SK-N-SH treated with all-trans-retinoic acid at 6 μM for 48 hours (cell line): ENCODE data around the gene RPS5.

ENCODE experiments used
- ATAC-seq: fragments of 200-7000 bp; cut with Tn5 transposase; 3 replicates; pipeline ENCODE4 v1.9.1; 2020; ENCODE audit warnings: mild to moderate bottlenecking, moderate library complexity
- ARNTL ChIP-seq: fragments of 450-650 bp; formaldehyde crosslinking; IDR thresholded peaks from 2 replicates; pipeline ENCODE4 v1.5.0; 2020; ENCODE audit warnings: low read depth, mild to moderate bottlenecking, moderate library complexity, borderline replicate concordance
- BACH2 ChIP-seq: fragments of 250-450 bp; sonication (Bioruptor Pico); IDR thresholded peaks from 2 replicates; pipeline ENCODE4 v1.9.0; 2021; ENCODE audit warnings: mild to moderate bottlenecking, borderline replicate concordance
- CREB5 ChIP-seq: fragments of 250-450 bp; sonication (Bioruptor Pico); IDR thresholded peaks from 2 replicates; pipeline ENCODE4 v1.5.1; 2020; ENCODE audit warnings: low read depth, mild to moderate bottlenecking, moderate library complexity
- CSDC2 ChIP-seq: fragments of 250-450 bp; sonication (Bioruptor Pico); IDR thresholded peaks from 2 replicates; pipeline ENCODE4 v1.5.0; 2020; ENCODE audit warnings: mild to moderate bottlenecking, moderate library complexity
- CSRNP3 ChIP-seq: fragments of 250-450 bp; sonication (Bioruptor Pico); IDR thresholded peaks from 2 replicates; pipeline ENCODE4 v1.5.1; 2021; ENCODE audit warnings: mild to moderate bottlenecking, moderate library complexity
- ESRRG ChIP-seq: fragments of 250-450 bp; sonication (Bioruptor Pico); IDR thresholded peaks from 2 replicates; pipeline ENCODE4 v1.6.1; 2021; ENCODE audit warnings: mild to moderate bottlenecking
- GLIS3 ChIP-seq: fragments of 250-450 bp; sonication (Bioruptor Pico); IDR thresholded peaks from 2 replicates; pipeline ENCODE4 v1.5.0; 2020; ENCODE audit warnings: mild to moderate bottlenecking, moderate library complexity
- PPARA ChIP-seq: fragments of 250-450 bp; sonication (Bioruptor Pico); IDR thresholded peaks from 2 replicates; pipeline ENCODE4 v1.5.0; 2020; ENCODE audit warnings: mild to moderate bottlenecking, borderline replicate concordance
- RARB ChIP-seq: fragments of 250-450 bp; sonication (Bioruptor Pico); IDR thresholded peaks from 2 replicates; pipeline ENCODE4 v1.8.0; 2021; ENCODE audit warnings: mild to moderate bottlenecking, moderate library complexity
- SNAI2 ChIP-seq: fragments of 250-450 bp; sonication (Bioruptor Pico); IDR thresholded peaks from 2 replicates; pipeline ENCODE4 v1.5.0; 2020; ENCODE audit warnings: mild to moderate bottlenecking, moderate library complexity
- TCF4 ChIP-seq: fragments of 250-450 bp; sonication (Bioruptor Pico); IDR thresholded peaks from 2 replicates; pipeline ENCODE4 v1.8.0; 2021; ENCODE audit warnings: mild to moderate bottlenecking, moderate library complexity, borderline replicate concordance
- TOX ChIP-seq: fragments of 250-450 bp; sonication (Bioruptor Pico); IDR thresholded peaks from 2 replicates; pipeline ENCODE4 v1.8.0; 2021; ENCODE audit warnings: mild to moderate bottlenecking, moderate library complexity, borderline replicate concordance
- ZC3H10 ChIP-seq: fragments of 250-450 bp; sonication (Bioruptor Pico); IDR thresholded peaks from 2 replicates; pipeline ENCODE4 v1.5.1; 2021; ENCODE audit warnings: mild to moderate bottlenecking, moderate library complexity
- ZFP3 ChIP-seq: fragments of 250-450 bp; sonication (Bioruptor Pico); IDR thresholded peaks from 2 replicates; pipeline ENCODE4 v1.5.0; 2020; ENCODE audit warnings: mild to moderate bottlenecking, moderate library complexity
- ZFP30 ChIP-seq: fragments of 450-650 bp; formaldehyde crosslinking; IDR thresholded peaks from 2 replicates; pipeline ENCODE4 v1.5.0; 2022; ENCODE audit warnings: mild to moderate bottlenecking, moderate library complexity
- ZNF565 ChIP-seq: fragments of 450-650 bp; formaldehyde crosslinking; conservative IDR thresholded peaks from 2 replicates; pipeline ENCODE4 v1.5.0; 2020; ENCODE audit warnings: low read depth, mild to moderate bottlenecking, moderate library complexity
- ZNF70 ChIP-seq: fragments of 450-650 bp; formaldehyde crosslinking; IDR thresholded peaks from 2 replicates; pipeline ENCODE4 v1.5.0; 2020; ENCODE audit warnings: mild to moderate bottlenecking, moderate library complexity
- ZNF8 ChIP-seq: fragments of 450-650 bp; formaldehyde crosslinking; IDR thresholded peaks from 2 replicates; pipeline ENCODE4 v1.5.0; 2020; ENCODE audit warnings: mild to moderate bottlenecking, moderate library complexity
- TF ChIP-seq, protein P1 (sequence below): fragments of 250-450 bp; sonication (Bioruptor Pico); IDR thresholded peaks from 2 replicates; pipeline ENCODE4 v1.8.0; 2020; ENCODE audit warnings: mild to moderate bottlenecking, moderate library complexity, borderline replicate concordance
- TF ChIP-seq, protein P2 (sequence below): fragments of 250-450 bp; sonication (Bioruptor Pico); IDR thresholded peaks from 2 replicates; pipeline ENCODE4 v1.8.0; 2021; ENCODE audit warnings: low read depth, mild to moderate bottlenecking, moderate library complexity, borderline replicate concordance

The RPS5 gene

DNA sequence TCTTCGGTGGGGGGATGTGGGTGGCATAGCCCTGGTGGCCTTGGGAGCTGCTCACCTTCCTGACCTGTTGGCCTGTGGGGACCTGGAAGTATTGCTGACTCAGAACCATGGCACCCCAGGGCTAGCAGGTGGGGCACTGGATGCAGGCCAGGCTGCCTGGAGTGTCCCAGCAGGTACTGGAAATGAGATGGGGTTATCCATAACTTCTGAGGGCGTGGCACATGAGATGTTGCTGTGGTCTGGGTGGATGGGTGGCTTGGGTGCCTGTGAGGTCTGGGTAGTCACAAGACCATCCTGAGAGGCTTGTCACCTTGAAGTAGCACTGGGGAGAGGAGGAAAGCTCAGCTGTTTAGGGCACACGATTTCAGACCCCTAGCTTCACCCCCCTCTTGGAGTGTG lies 7.8 kb downstream of the RPS5 start:
- TF ChIP-seq ESRRG (CRISPR knock-in tag) = no peak
- TF ChIP-seq ZC3H10 (CRISPR knock-in tag) = no peak
- no peak for TF ChIP-seq GLIS3 (CRISPR knock-in tag)
- TF ChIP-seq PPARA (CRISPR knock-in tag) = no peak
- TF ChIP-seq, all 23 proteins: peak for 0
- no peak for ATAC-seq

- no peak for TF ChIP-seq BACH2 (CRISPR knock-in tag)
- TF ChIP-seq GLIS3 (CRISPR knock-in tag) = peak; percentile 26; the same call in 1 of the 2 replicates
- peak; percentile 12; the same call in 1 of the 2 replicates for TF ChIP-seq ESRRG (CRISPR knock-in tag)
- TF ChIP-seq, protein P1, sequence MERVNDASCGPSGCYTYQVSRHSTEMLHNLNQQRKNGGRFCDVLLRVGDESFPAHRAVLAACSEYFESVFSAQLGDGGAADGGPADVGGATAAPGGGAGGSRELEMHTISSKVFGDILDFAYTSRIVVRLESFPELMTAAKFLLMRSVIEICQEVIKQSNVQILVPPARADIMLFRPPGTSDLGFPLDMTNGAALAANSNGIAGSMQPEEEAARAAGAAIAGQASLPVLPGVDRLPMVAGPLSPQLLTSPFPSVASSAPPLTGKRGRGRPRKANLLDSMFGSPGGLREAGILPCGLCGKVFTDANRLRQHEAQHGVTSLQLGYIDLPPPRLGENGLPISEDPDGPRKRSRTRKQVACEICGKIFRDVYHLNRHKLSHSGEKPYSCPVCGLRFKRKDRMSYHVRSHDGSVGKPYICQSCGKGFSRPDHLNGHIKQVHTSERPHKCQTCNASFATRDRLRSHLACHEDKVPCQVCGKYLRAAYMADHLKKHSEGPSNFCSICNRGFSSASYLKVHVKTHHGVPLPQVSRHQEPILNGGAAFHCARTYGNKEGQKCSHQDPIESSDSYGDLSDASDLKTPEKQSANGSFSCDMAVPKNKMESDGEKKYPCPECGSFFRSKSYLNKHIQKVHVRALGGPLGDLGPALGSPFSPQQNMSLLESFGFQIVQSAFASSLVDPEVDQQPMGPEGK (CRISPR knock-in tag) = peak; percentile 74; the same call in 1 of the 2 replicates
- TF ChIP-seq CSRNP3 (CRISPR knock-in tag) = peak; percentile 32; the same call in 1 of the 2 replicates
- TF ChIP-seq RARB (CRISPR knock-in tag) = no peak
- TF ChIP-seq ZFP3 (CRISPR knock-in tag) = no peak
- TF ChIP-seq TCF4 (CRISPR knock-in tag) = 0 out of 2 replicates have a peak, but pooled peaks have one; percentile 11
- peak; percentile 18; the same call in 1 of the 2 replicates for TF ChIP-seq ZC3H10 (CRISPR knock-in tag)
- TF ChIP-seq, all 23 proteins: peak for 6
- ATAC-seq = peak; percentile 11
These were observed 8.3 kb downstream of the RPS5 start, which contains the start of gene RNF225 for GRCh38 chr19:58395220-58395978. RNF225 (plus strand) TSS chr19:58395656; CDS start chr19:58396090, 434 bp downstream.

GRCh38 chr19:58395979-58396627 lies 9.0 kb downstream of the RPS5 start:
- ATAC-seq = peak; percentile 6
- no peak for TF ChIP-seq ZNF565 (CRISPR knock-in tag)
- no peak for TF ChIP-seq ZFP3 (CRISPR knock-in tag)
- no peak for TF ChIP-seq ZFP30 (CRISPR knock-in tag)
- TF ChIP-seq, protein P2, sequence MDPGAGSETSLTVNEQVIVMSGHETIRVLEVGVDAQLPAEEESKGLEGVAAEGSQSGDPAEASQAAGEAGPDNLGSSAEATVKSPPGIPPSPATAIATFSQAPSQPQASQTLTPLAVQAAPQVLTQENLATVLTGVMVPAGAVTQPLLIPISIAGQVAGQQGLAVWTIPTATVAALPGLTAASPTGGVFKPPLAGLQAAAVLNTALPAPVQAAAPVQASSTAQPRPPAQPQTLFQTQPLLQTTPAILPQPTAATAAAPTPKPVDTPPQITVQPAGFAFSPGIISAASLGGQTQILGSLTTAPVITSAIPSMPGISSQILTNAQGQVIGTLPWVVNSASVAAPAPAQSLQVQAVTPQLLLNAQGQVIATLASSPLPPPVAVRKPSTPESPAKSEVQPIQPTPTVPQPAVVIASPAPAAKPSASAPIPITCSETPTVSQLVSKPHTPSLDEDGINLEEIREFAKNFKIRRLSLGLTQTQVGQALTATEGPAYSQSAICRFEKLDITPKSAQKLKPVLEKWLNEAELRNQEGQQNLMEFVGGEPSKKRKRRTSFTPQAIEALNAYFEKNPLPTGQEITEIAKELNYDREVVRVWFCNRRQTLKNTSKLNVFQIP (CRISPR knock-in tag) = no peak
- no peak for TF ChIP-seq ZNF8 (CRISPR knock-in tag)
- no peak for TF ChIP-seq CSRNP3 (CRISPR knock-in tag)
- TF ChIP-seq SNAI2 (CRISPR knock-in tag) = no peak
- TF ChIP-seq CSDC2 = no peak
- TF ChIP-seq ZC3H10 (CRISPR knock-in tag) = no peak
- no peak for TF ChIP-seq TOX (CRISPR knock-in tag)
- TF ChIP-seq ARNTL (CRISPR knock-in tag) = no peak

- no peak for ATAC-seq
- no peak for TF ChIP-seq ZNF70
- TF ChIP-seq TOX (CRISPR knock-in tag) = no peak
- TF ChIP-seq ZNF565 (CRISPR knock-in tag) = no peak
- no peak for TF ChIP-seq PPARA (CRISPR knock-in tag)
- no peak for TF ChIP-seq RARB (CRISPR knock-in tag)
- TF ChIP-seq CREB5 = no peak
- no peak for TF ChIP-seq TCF4 (CRISPR knock-in tag)
- TF ChIP-seq SNAI2 (CRISPR knock-in tag) = no peak
- TF ChIP-seq ESRRG (CRISPR knock-in tag) = no peak
- no peak for TF ChIP-seq ARNTL (CRISPR knock-in tag)
- TF ChIP-seq, protein P1 (CRISPR knock-in tag) = no peak
These were observed 9.8 kb downstream of the RPS5 start for GRCh38 chr19:58396691-58397532.
